Measurements from ENCODE around the gene ANXA5. TPM values are rescaled to one million over a fixed set of nuclear protein-coding genes. Genes with fewer than 3 reads are reported as not detected.
A peak's percentile ranks its signal among the peaks of the same experiment; 100 is the strongest.
"Not testable (repeated sequence)": the region's sequence is repeated elsewhere in the genome, so short reads cannot be mapped to it uniquely, and the experiment has no call there.

Gene ANXA5
- polyA plus RNA-seq, 4 donors, result 85.7 to 281 (median 152) TPM

GRCh38 chr4:121737846-121738554 is 41.2 kb upstream of the ANXA5 start:
- H3K36me3 ChIP-seq (ENCODE audit: control insufficient read depth in 3 of 3, insufficient read depth in 2 of 3, low read depth in 1 of 3, low read length in 3 of 3), result no peaks in the 10 kb centered on the region
- no peaks in the 10 kb centered on the region for H3K9me3 ChIP-seq (ENCODE audit: control insufficient read depth in 2 of 2, insufficient read depth in 1 of 2, low read depth in 1 of 2, low read length in 1 of 2)
- peaks cover 0 to 2% (median 0%) of the 10 kb centered on the region in 3 donors for H3K27me3 ChIP-seq (ENCODE audit: control insufficient read depth in 3 of 3, insufficient read depth in 3 of 3, low read length in 3 of 3)
- FAIRE-seq, result no peak
- H3K4me1 ChIP-seq (ENCODE audit: control insufficient read depth in 3 of 3, insufficient read depth in 2 of 3, low read depth in 1 of 3, low read length in 2 of 3), result no peaks in the 10 kb centered on the region
- 72 to 87% (median 78%) methylated on average over 10 of the region's 10 CpGs for WGBS, 3 donors
- DNase-seq, result no peak
- H3K4me3 ChIP-seq (ENCODE audit: low read depth in 1 of 3, low read length in 3 of 3), result no peak overlapping the region
- H3K27ac ChIP-seq (ENCODE audit: low read depth in 1 of 3, low read length in 2 of 3), result no peak overlapping the region

- no peak overlapping the region for H3K4me3 ChIP-seq (ENCODE audit: low read depth in 1 of 3, low read length in 3 of 3)
- no peaks in the 10 kb centered on the region for H3K36me3 ChIP-seq (ENCODE audit: control insufficient read depth in 3 of 3, insufficient read depth in 2 of 3, low read depth in 1 of 3, low read length in 3 of 3)
- no peaks in the 10 kb centered on the region for H3K9me3 ChIP-seq (ENCODE audit: control insufficient read depth in 2 of 2, insufficient read depth in 1 of 2, low read depth in 1 of 2, low read length in 1 of 2)
- no peaks in the 10 kb centered on the region for H3K4me1 ChIP-seq (ENCODE audit: control insufficient read depth in 3 of 3, insufficient read depth in 2 of 3, low read depth in 1 of 3, low read length in 2 of 3)
- FAIRE-seq (no peak), DNase-seq (peak; percentile 24 to 49)
- 67 to 77% (median 69%) methylated on average over 5 of the region's 5 CpGs for WGBS, 3 donors
- H3K27me3 ChIP-seq (ENCODE audit: control insufficient read depth in 3 of 3, insufficient read depth in 3 of 3, low read length in 3 of 3), result no peaks in the 10 kb centered on the region
- no peak overlapping the region for H3K27ac ChIP-seq (ENCODE audit: low read depth in 1 of 3, low read length in 2 of 3)
These were observed 40.1 kb upstream of the ANXA5 start for GRCh38 chr4:121736735-121737351.

- no peak overlapping the region for H3K4me3 ChIP-seq (ENCODE audit: low read depth in 1 of 3, low read length in 3 of 3)
- no peaks in the 10 kb centered on the region for H3K9me3 ChIP-seq (ENCODE audit: control insufficient read depth in 2 of 2, insufficient read depth in 1 of 2, low read depth in 1 of 2, low read length in 1 of 2)
- no peaks in the 10 kb centered on the region for H3K36me3 ChIP-seq (ENCODE audit: control insufficient read depth in 3 of 3, insufficient read depth in 2 of 3, low read depth in 1 of 3, low read length in 3 of 3)
- H3K27ac ChIP-seq (ENCODE audit: low read depth in 1 of 3, low read length in 2 of 3), result no peak overlapping the region
- no peaks in the 10 kb centered on the region for H3K4me1 ChIP-seq (ENCODE audit: control insufficient read depth in 3 of 3, insufficient read depth in 2 of 3, low read depth in 1 of 3, low read length in 2 of 3)
- no peak for DNase-seq
- FAIRE-seq, result no peak
- 88 to 94% (median 92%) methylated on average over 1 of the region's 1 CpG for WGBS, 3 donors
- H3K27me3 ChIP-seq (ENCODE audit: control insufficient read depth in 3 of 3, insufficient read depth in 3 of 3, low read length in 3 of 3), result no peaks in the 10 kb centered on the region
These were observed 37.8 kb upstream of the ANXA5 start for GRCh38 chr4:121734571-121734970.

GRCh38 chr4:121733942-121734341 is 37.2 kb upstream of the ANXA5 start:
- H3K27ac ChIP-seq (ENCODE audit: low read depth in 1 of 3, low read length in 2 of 3), result no peak overlapping the region
- no peaks in the 10 kb centered on the region for H3K27me3 ChIP-seq (ENCODE audit: control insufficient read depth in 3 of 3, insufficient read depth in 3 of 3, low read length in 3 of 3)
- WGBS, 3 donors, result 82 to 93% (median 92%) methylated on average over 1 of the region's 1 CpG
- FAIRE-seq (no peak), DNase-seq (no peak)
- no peak overlapping the region for H3K4me3 ChIP-seq (ENCODE audit: low read depth in 1 of 3, low read length in 3 of 3)
- no peaks in the 10 kb centered on the region for H3K9me3 ChIP-seq (ENCODE audit: control insufficient read depth in 2 of 2, insufficient read depth in 1 of 2, low read depth in 1 of 2, low read length in 1 of 2)
- H3K36me3 ChIP-seq (ENCODE audit: control insufficient read depth in 3 of 3, insufficient read depth in 2 of 3, low read depth in 1 of 3, low read length in 3 of 3), result no peaks in the 10 kb centered on the region
- no peaks in the 10 kb centered on the region for H3K4me1 ChIP-seq (ENCODE audit: control insufficient read depth in 3 of 3, insufficient read depth in 2 of 3, low read depth in 1 of 3, low read length in 2 of 3)

- 86 to 97% (median 91%) methylated on average over 2 of the region's 2 CpGs for WGBS, 3 donors
- H3K4me3 ChIP-seq (ENCODE audit: low read depth in 1 of 3, low read length in 3 of 3); H3K36me3 ChIP-seq (ENCODE audit: control insufficient read depth in 3 of 3, insufficient read depth in 2 of 3, low read depth in 1 of 3, low read length in 3 of 3); H3K27ac ChIP-seq (ENCODE audit: low read depth in 1 of 3, low read length in 2 of 3); H3K4me1 ChIP-seq (ENCODE audit: control insufficient read depth in 3 of 3, insufficient read depth in 2 of 3, low read depth in 1 of 3, low read length in 2 of 3); FAIRE-seq; H3K9me3 ChIP-seq (ENCODE audit: control insufficient read depth in 2 of 2, insufficient read depth in 1 of 2, low read depth in 1 of 2, low read length in 1 of 2); DNase-seq; H3K27me3 ChIP-seq (ENCODE audit: control insufficient read depth in 3 of 3, insufficient read depth in 3 of 3, low read length in 3 of 3): not testable (repeated sequence)
These were observed 33.0 kb upstream of the ANXA5 start for GRCh38 chr4:121729753-121730152.

GRCh38 chr4:121728798-121729226 is 32.0 kb upstream of the ANXA5 start:
- H3K27me3 ChIP-seq (ENCODE audit: control insufficient read depth in 3 of 3, insufficient read depth in 3 of 3, low read length in 3 of 3), result no peaks in the 10 kb centered on the region
- FAIRE-seq (no peak), DNase-seq (no peak)
- H3K27ac ChIP-seq (ENCODE audit: low read depth in 1 of 3, low read length in 2 of 3), result no peak overlapping the region
- no peak overlapping the region for H3K4me3 ChIP-seq (ENCODE audit: low read depth in 1 of 3, low read length in 3 of 3)
- 28 to 64% (median 46%) methylated on average over 3 of the region's 3 CpGs for WGBS, 3 donors
- peaks cover 0 to 3% (median 0%) of the 10 kb centered on the region in 3 donors for H3K4me1 ChIP-seq (ENCODE audit: control insufficient read depth in 3 of 3, insufficient read depth in 2 of 3, low read depth in 1 of 3, low read length in 2 of 3)
- H3K36me3 ChIP-seq (ENCODE audit: control insufficient read depth in 3 of 3, insufficient read depth in 2 of 3, low read depth in 1 of 3, low read length in 3 of 3), result no peaks in the 10 kb centered on the region
- no peaks in the 10 kb centered on the region for H3K9me3 ChIP-seq (ENCODE audit: control insufficient read depth in 2 of 2, insufficient read depth in 1 of 2, low read depth in 1 of 2, low read length in 1 of 2)

- H3K4me1 ChIP-seq (ENCODE audit: control insufficient read depth in 3 of 3, insufficient read depth in 2 of 3, low read depth in 1 of 3, low read length in 2 of 3), result peaks cover 0 to 3% (median 0%) of the 10 kb centered on the region in 3 donors
- H3K27me3 ChIP-seq (ENCODE audit: control insufficient read depth in 3 of 3, insufficient read depth in 3 of 3, low read length in 3 of 3), result no peaks in the 10 kb centered on the region
- no peak overlapping the region for H3K27ac ChIP-seq (ENCODE audit: low read depth in 1 of 3, low read length in 2 of 3)
- 80 to 87% (median 81%) methylated on average over 4 of the region's 4 CpGs for WGBS, 3 donors
- H3K4me3 ChIP-seq (ENCODE audit: low read depth in 1 of 3, low read length in 3 of 3), result no peak overlapping the region
- no peak for FAIRE-seq
- no peak for DNase-seq
- H3K9me3 ChIP-seq (ENCODE audit: control insufficient read depth in 2 of 2, insufficient read depth in 1 of 2, low read depth in 1 of 2, low read length in 1 of 2), result no peaks in the 10 kb centered on the region
- H3K36me3 ChIP-seq (ENCODE audit: control insufficient read depth in 3 of 3, insufficient read depth in 2 of 3, low read depth in 1 of 3, low read length in 3 of 3), result no peaks in the 10 kb centered on the region
These were observed 31.3 kb upstream of the ANXA5 start for GRCh38 chr4:121728066-121728465.

- Histone ChIP-seq H3K9me3 (ENCODE audit: control insufficient read depth in 2 of 2, insufficient read depth in 1 of 2, low read depth in 1 of 2, low read length in 1 of 2) (no peaks in the 10 kb centered on the region), H3K27ac (ENCODE audit: low read depth in 1 of 3, low read length in 2 of 3) (no peak overlapping the region), H3K27me3 (ENCODE audit: control insufficient read depth in 3 of 3, insufficient read depth in 3 of 3, low read length in 3 of 3) (no peaks in the 10 kb centered on the region), H3K36me3 (ENCODE audit: control insufficient read depth in 3 of 3, insufficient read depth in 2 of 3, low read depth in 1 of 3, low read length in 3 of 3) (no peaks in the 10 kb centered on the region), H3K4me1 (ENCODE audit: control insufficient read depth in 3 of 3, insufficient read depth in 2 of 3, low read depth in 1 of 3, low read length in 2 of 3) (peaks cover 0 to 3% (median 0%) of the 10 kb centered on the region in 3 donors), H3K4me3 (ENCODE audit: low read depth in 1 of 3, low read length in 3 of 3) (no peak overlapping the region)
- FAIRE-seq, result no peak
- peak; percentile 56 to 79 for DNase-seq
- WGBS, 3 donors, result 34 to 45% (median 35%) methylated on average over 3 of the region's 3 CpGs
These were observed 30.0 kb upstream of the ANXA5 start for GRCh38 chr4:121726642-121727268.

Measured in small intestine (tissue), 7 donors.